ENCODE data around the gene CCNJL. TPM values are rescaled to one million over a fixed set of nuclear protein-coding genes. Genes with fewer than 3 reads are reported as not detected.
"Not testable (repeated sequence)": the region's sequence is repeated elsewhere in the genome, so short reads cannot be mapped to it uniquely, and the experiment has no call there.

CCNJL gene
- total RNA-seq, 4 donors from 2014 or later: 0.44 to 1.5 (median 0.63) TPM; not detected in 1

DNA sequence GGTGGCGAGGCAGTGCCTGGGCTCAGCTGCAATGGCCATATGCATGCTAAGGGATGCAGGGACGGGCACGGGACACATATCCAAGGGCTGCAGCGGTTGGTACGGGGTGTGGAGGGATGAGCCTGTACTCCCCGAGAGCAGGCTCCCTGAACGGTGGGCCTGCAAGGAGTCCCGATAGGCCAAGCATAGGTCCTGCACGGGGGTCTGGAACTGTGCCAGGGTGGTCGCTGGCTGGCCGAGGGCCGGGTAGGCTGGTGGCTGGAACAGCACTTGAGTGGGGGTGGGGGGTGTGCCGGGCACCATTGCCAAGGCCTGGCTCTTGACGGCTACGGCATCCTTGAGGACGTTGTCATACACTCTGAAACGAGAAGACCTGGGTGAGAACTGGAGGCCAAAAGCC, 58.9 kb downstream of the CCNJL start:
- Histone ChIP-seq H3K4me1 (no peaks in the 10 kb centered on the region), H3K27ac (no peak overlapping the region), H3K27me3 (no peaks in the 10 kb centered on the region), H3K36me3 (peaks cover 0 to 30% (median 0%) of the 10 kb centered on the region in 3 donors), H3K4me3 (no peak overlapping the region), H3K9me3 (no peaks in the 10 kb centered on the region)
- no peak for DNase-seq (ENCODE audit: low spot score in 2 of 2)
- WGBS, 2 donors: 91 to 93% methylated on average over 15 to 17 of the region's 17 CpGs
- TF ChIP-seq EP300 (IDR thresholded peaks at IDR 0.05) (no peak), POLR2A (IDR thresholded peaks at IDR 0.05) (no peak)
- TF ChIP-seq, protein P1, sequence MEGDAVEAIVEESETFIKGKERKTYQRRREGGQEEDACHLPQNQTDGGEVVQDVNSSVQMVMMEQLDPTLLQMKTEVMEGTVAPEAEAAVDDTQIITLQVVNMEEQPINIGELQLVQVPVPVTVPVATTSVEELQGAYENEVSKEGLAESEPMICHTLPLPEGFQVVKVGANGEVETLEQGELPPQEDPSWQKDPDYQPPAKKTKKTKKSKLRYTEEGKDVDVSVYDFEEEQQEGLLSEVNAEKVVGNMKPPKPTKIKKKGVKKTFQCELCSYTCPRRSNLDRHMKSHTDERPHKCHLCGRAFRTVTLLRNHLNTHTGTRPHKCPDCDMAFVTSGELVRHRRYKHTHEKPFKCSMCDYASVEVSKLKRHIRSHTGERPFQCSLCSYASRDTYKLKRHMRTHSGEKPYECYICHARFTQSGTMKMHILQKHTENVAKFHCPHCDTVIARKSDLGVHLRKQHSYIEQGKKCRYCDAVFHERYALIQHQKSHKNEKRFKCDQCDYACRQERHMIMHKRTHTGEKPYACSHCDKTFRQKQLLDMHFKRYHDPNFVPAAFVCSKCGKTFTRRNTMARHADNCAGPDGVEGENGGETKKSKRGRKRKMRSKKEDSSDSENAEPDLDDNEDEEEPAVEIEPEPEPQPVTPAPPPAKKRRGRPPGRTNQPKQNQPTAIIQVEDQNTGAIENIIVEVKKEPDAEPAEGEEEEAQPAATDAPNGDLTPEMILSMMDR (IDR thresholded peaks at IDR 0.05): no peak

DNA sequence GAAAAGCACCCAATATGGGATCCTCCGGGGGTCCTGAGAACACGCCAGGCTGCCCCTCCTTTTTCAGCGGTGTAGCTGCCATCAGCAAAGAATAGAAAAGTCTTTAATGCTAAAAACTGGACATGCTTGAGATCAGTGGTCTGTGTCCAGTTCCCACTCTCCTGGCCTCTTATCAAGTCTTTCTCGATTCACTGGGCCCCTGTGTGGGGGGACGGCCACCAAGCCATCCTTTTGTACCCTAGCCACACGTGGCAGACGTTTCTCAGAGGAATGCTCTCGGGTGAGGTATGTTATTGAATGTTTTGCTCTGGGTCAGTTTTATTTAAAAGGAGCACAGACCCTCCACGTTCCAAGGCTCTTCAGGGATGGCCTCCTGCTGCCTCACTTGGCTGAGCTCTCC, 59.4 kb downstream of the CCNJL start:
- 86 to 88% methylated on average over 9 of the region's 9 CpGs for WGBS, 2 donors
- no peak for TF ChIP-seq EP300 (IDR thresholded peaks at IDR 0.05)
- no peak for TF ChIP-seq POLR2A (IDR thresholded peaks at IDR 0.05)
- TF ChIP-seq, protein P1 (IDR thresholded peaks at IDR 0.05): no peak
- no peaks in the 10 kb centered on the region for H3K9me3 ChIP-seq

GRCh38 chr5:160251406-160252155, 60.8 kb downstream of the CCNJL start:
- Histone ChIP-seq H3K27ac (no peak overlapping the region), H3K4me1 (no peaks in the 10 kb centered on the region), H3K27me3 (no peaks in the 10 kb centered on the region), H3K9me3 (no peaks in the 10 kb centered on the region), H3K4me3 (no peak overlapping the region), H3K36me3 (peaks cover 0 to 30% (median 0%) of the 10 kb centered on the region in 3 donors)
- DNase-seq (ENCODE audit: low spot score in 2 of 2): no peak
- WGBS, 2 donors: 81 to 83% methylated on average over 14 of the region's 14 CpGs
- no peak for TF ChIP-seq POLR2A (IDR thresholded peaks at IDR 0.05)
- TF ChIP-seq, protein P1 (IDR thresholded peaks at IDR 0.05): no peak

More for the DNA sequence above, 59.4 kb downstream of the CCNJL start:
- Histone ChIP-seq H3K27me3 (no peaks in the 10 kb centered on the region), H3K27ac (no peak overlapping the region), H3K4me1 (no peaks in the 10 kb centered on the region), H3K4me3 (no peak overlapping the region), H3K36me3 (peaks cover 0 to 30% (median 0%) of the 10 kb centered on the region in 3 donors)
- no peak for DNase-seq (ENCODE audit: low spot score in 2 of 2)

- no peak for TF ChIP-seq POLR2A (IDR thresholded peaks at IDR 0.05)
- TF ChIP-seq, protein P1 (IDR thresholded peaks at IDR 0.05): no peak
- Histone ChIP-seq H3K27ac (no peak overlapping the region), H3K36me3 (peaks cover 0 to 30% (median 0%) of the 10 kb centered on the region in 3 donors), H3K4me1 (no peaks in the 10 kb centered on the region), H3K9me3 (no peaks in the 10 kb centered on the region), H3K27me3 (no peaks in the 10 kb centered on the region), H3K4me3 (no peak overlapping the region)
- DNase-seq (ENCODE audit: low spot score in 2 of 2): no peak
- 72 to 74% methylated on average over 2 of the region's 2 CpGs for WGBS, 2 donors
Measured at GRCh38 chr5:160250826-160251225, 61.5 kb downstream of the CCNJL start.

- Histone ChIP-seq H3K27me3 (no peaks in the 10 kb centered on the region), H3K4me1 (no peaks in the 10 kb centered on the region), H3K36me3 (peaks cover 0 to 26% (median 0%) of the 10 kb centered on the region in 3 donors), H3K9me3 (no peaks in the 10 kb centered on the region), H3K27ac (no peak overlapping the region), H3K4me3 (no peak overlapping the region)
- no peak for TF ChIP-seq EP300 (IDR thresholded peaks at IDR 0.05)
- TF ChIP-seq POLR2A (IDR thresholded peaks at IDR 0.05): no peak
- TF ChIP-seq, protein P1 (IDR thresholded peaks at IDR 0.05): no peak
- DNase-seq (ENCODE audit: low spot score in 2 of 2): no peak
- WGBS, 2 donors: 95 to 97% methylated on average over 5 of the region's 5 CpGs
Measured at GRCh38 chr5:160250226-160250625, 62.1 kb downstream of the CCNJL start.

DNA sequence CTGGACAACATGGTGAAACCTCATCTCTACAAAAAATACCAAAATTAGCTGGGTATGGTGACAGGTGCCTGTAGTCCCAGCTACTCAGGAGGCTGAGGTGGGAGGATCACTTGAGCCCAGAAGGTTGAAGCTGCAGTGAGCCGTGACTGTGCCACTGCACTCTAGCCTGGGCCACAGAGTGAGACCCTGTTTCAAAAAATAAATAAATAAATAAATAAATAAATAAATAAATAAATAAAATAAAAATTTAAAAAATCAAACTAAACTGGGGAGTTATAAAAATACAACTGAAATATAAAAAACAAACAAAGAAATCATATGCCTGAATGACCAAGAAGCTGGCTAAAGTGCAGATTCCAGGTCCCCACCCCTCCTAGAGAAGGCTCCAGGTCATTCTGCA, 62.8 kb downstream of the CCNJL start:
- H3K27ac ChIP-seq; DNase-seq (ENCODE audit: low spot score in 2 of 2); H3K4me3 ChIP-seq; H3K9me3 ChIP-seq; H3K27me3 ChIP-seq; H3K4me1 ChIP-seq: not testable (repeated sequence)
- H3K36me3 ChIP-seq: peaks cover 0 to 19% (median 0%) of the 10 kb centered on the region in 3 donors
- 96 to 100% methylated on average over 1 of the region's 1 CpG for WGBS, 2 donors
